Measurements from ENCODE around the gene ZCCHC12. TPM values are rescaled to one million over a fixed set of nuclear protein-coding genes. Genes with fewer than 3 reads are reported as not detected.
"Not testable (repeated sequence)": the region's sequence is repeated elsewhere in the genome, so short reads cannot be mapped to it uniquely, and the experiment has no call there.

ZCCHC12 gene
- total RNA-seq, 2 donors from 2014 or later = 0.74 TPM; not detected in 1

DNA sequence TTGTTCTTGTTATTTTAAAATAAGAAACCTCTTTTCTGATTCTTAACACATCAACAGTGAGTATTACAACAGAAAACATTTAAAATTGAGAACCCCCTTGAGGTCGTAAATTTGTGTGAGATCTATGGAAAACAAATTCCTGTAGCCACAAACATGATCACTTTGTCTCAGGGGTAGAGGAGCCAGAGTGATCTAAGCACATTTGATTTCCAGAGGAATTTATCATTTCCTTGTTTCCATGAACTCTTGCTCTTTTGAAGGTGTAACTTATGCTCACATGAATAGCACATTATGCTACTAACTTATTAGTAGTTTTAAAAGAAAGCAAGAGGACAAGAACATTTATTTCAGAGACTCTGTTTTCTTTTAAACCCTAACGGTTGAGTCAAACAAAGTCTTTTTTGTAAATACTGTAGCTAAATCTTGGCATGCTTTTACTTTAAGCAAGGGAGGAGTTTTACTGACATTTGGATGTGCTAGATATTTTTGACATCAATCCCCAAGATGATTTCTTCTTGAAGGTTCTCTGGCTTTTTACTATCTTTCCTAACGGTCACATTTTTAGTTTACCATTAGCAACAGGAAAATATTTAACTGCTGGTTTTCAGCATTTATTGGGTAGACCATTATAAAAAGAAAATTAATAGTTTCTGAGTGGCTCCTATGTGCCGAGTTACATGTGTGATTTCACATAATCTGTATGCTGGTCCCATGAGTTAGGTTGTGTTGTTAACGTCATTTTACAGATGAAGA is 27.9 kb upstream of the ZCCHC12 start:
- H3K27ac ChIP-seq = no peak overlapping the region
- WGBS = 43% methylated on average over 5 of the region's 5 CpGs
- no peaks in the 10 kb centered on the region for H3K27me3 ChIP-seq (replicated peaks; ENCODE audit: insufficient read depth)
- H3K36me3 ChIP-seq = no peaks in the 10 kb centered on the region
- H3K9me3 ChIP-seq = no peaks in the 10 kb centered on the region
- no peak overlapping the region for H3K4me3 ChIP-seq
- intact Hi-C loops (cut with DNase I) = no loop called here
- TF ChIP-seq POLR2AphosphoS5 (IDR thresholded peaks at IDR 0.05) = no peak
- TF ChIP-seq POLR2A (IDR thresholded peaks at IDR 0.05) = no peak
- TF ChIP-seq, protein P1, sequence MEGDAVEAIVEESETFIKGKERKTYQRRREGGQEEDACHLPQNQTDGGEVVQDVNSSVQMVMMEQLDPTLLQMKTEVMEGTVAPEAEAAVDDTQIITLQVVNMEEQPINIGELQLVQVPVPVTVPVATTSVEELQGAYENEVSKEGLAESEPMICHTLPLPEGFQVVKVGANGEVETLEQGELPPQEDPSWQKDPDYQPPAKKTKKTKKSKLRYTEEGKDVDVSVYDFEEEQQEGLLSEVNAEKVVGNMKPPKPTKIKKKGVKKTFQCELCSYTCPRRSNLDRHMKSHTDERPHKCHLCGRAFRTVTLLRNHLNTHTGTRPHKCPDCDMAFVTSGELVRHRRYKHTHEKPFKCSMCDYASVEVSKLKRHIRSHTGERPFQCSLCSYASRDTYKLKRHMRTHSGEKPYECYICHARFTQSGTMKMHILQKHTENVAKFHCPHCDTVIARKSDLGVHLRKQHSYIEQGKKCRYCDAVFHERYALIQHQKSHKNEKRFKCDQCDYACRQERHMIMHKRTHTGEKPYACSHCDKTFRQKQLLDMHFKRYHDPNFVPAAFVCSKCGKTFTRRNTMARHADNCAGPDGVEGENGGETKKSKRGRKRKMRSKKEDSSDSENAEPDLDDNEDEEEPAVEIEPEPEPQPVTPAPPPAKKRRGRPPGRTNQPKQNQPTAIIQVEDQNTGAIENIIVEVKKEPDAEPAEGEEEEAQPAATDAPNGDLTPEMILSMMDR (IDR thresholded peaks at IDR 0.05) = no peak
- DNase-seq (ENCODE audit: low spot score) = no peak
- H3K4me1 ChIP-seq (replicated peaks) = no peaks in the 10 kb centered on the region

DNA sequence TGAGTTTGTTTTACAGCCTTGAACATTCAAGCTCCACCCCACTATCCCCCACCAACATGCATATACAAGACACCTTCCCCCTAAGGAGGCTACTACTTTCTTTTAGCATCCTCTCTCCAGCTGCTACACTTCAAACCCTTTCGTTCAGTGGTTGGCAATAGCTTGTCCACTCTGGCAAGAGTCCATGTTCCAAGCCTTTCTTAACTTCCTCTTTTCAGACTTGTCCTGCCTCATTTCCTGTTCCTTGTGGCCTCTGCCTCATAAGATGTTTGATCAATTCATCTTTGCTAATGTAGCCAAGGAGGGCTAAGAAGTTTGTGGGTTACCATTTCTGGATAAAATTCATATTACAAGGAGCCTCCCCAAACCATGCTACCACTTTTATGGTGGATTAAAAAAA is 20.8 kb upstream of the ZCCHC12 start:
- no peak for DNase-seq (ENCODE audit: low spot score)
- Histone ChIP-seq H3K27me3 (replicated peaks; ENCODE audit: insufficient read depth) (no peaks in the 10 kb centered on the region), H3K27ac (no peak overlapping the region), H3K4me3 (no peak overlapping the region), H3K36me3 (no peaks in the 10 kb centered on the region), H3K9me3 (no peaks in the 10 kb centered on the region), H3K4me1 (replicated peaks) (no peaks in the 10 kb centered on the region)
- intact Hi-C loops (cut with DNase I) = no loop called here
- 20% methylated on average over 1 of the region's 1 CpG for WGBS
- TF ChIP-seq POLR2AphosphoS5 (IDR thresholded peaks at IDR 0.05) (no peak), POLR2A (IDR thresholded peaks at IDR 0.05) (no peak)
- TF ChIP-seq, protein P1 (IDR thresholded peaks at IDR 0.05) = no peak

DNA sequence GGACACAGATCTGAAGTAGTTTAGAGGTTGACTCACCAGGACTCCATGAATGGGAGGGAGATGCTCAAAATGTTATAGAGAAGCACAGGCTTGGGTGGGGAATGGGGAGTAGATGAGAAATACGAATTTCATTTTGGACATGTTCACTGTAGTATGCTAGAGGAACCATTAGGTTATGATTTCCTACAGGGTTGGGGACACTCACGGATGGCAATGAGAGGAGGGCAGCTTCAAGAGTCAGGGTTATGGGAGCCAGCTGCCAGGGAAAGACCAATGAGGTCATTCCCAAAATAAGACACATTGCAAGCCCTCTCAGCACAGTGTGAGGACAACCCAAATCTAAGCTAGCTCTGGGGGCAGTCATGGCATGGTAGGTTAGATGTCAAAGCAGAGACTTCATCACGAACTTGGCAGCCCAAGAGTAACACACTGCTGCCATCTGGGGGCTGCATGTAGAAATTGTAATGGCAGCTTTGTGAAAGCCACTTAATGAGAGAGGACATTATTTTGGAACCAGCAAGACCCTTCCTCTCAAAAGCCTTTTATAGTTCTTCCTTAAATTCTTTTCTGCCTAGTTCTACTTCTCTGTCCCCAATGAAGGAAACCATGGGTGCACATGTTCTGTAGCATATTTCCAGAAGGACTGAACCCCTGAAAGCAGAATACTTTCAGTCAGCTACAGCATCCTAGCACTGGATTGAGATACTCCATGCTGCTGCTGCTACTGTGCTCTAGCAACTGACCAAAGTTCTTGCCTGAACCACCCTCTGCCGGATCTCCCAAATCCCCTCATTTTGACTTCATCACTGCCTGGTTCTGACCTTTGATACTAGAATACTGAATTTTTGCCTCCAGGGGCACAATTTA is 16.2 kb upstream of the ZCCHC12 start:
- no peaks in the 10 kb centered on the region for H3K36me3 ChIP-seq
- TF ChIP-seq POLR2AphosphoS5 (IDR thresholded peaks at IDR 0.05) = no peak
- TF ChIP-seq, protein P1 (IDR thresholded peaks at IDR 0.05) = peak in 3 of 4 experiments; percentile 57 to 73 (median 68)
- no peaks in the 10 kb centered on the region for H3K9me3 ChIP-seq
- intact Hi-C loops (cut with DNase I) = loop anchor here (5.0 kb wide), 1 partner anchor 165 kb away; no protein-coding TSS in a partner anchor
- WGBS = 60% methylated on average over 4 of the region's 4 CpGs
- H3K4me3 ChIP-seq = no peak overlapping the region
- no peaks in the 10 kb centered on the region for H3K27me3 ChIP-seq (replicated peaks; ENCODE audit: insufficient read depth)
- no peaks in the 10 kb centered on the region for H3K4me1 ChIP-seq (replicated peaks)
- no peak overlapping the region for H3K27ac ChIP-seq
- DNase-seq (ENCODE audit: low spot score) = peak; percentile 14

DNA sequence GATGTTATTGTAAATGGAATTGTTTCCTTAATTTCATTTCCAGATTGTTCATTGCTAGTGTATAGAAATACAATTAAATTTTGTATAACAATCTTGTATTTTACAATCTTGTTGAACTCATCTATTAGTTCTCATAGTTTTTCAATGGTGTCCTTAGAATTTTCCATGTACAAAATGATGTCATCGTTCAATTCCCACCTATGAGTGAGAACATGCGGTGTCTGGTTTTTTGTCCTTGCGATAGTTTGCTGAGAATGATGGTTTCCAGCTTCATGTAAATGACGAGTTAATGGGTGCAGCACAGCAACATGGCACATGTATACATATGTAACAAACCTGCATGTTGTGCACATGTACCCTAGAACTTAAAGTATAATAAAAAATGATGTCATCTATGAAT is 6.4 kb upstream of the ZCCHC12 start:
- not testable (repeated sequence) for H3K4me3 ChIP-seq
- WGBS = 91% methylated on average over 4 of the region's 4 CpGs

DNA sequence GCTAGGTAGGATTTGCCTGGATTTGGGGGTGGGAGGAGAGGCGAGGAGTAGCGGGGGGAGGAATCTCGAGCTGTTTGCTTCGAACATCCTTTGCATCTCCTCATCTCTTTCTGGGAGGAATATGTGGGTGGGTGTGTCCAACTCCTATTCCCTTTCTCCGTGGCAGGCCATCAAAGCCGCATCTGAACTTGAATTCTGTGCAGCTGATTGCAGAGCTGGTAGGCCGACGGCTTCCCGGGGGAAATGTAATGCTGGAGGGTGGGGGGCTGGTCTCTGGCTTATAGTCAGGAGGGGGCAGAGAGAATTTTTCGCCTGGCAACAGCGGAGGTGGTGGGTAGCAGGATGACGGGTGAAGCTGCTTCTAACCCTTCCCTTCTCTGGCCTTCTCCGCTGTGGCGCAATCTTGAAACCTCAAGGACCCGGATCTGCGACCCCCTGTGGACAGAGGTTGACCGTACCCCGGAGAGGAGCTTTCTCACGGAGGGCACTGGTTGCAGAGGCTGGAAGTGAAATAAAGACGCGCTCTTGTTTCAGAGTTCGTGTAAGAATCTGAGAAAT is 628 bp downstream of the ZCCHC12 start:
- Histone ChIP-seq H3K9me3 (no peaks in the 10 kb centered on the region), H3K27me3 (replicated peaks; ENCODE audit: insufficient read depth) (no peaks in the 10 kb centered on the region), H3K27ac (no peak overlapping the region), H3K4me1 (replicated peaks) (no peaks in the 10 kb centered on the region), H3K36me3 (no peaks in the 10 kb centered on the region), H3K4me3 (no peak overlapping the region)
- WGBS = 11% methylated on average over 19 of the region's 22 CpGs
- no peak for DNase-seq (ENCODE audit: low spot score)
- intact Hi-C loops (cut with DNase I) = no loop called here
- TF ChIP-seq, protein P1 (IDR thresholded peaks at IDR 0.05) = no peak
- TF ChIP-seq POLR2AphosphoS5 (IDR thresholded peaks at IDR 0.05) (no peak), POLR2A (IDR thresholded peaks at IDR 0.05) (no peak)

More for the DNA sequence above, 6.4 kb upstream of the ZCCHC12 start:
- H3K9me3 ChIP-seq; intact Hi-C loops (cut with DNase I); H3K27ac ChIP-seq; H3K36me3 ChIP-seq; DNase-seq (ENCODE audit: low spot score); H3K27me3 ChIP-seq (replicated peaks; ENCODE audit: insufficient read depth); H3K4me1 ChIP-seq (replicated peaks): not testable (repeated sequence)
